ENCODE data around the gene FBXO4.
"Not testable (repeated sequence)": the region's sequence is repeated elsewhere in the genome, so short reads cannot be mapped to it uniquely, and the experiment has no call there.

The FBXO4 gene

DNA sequence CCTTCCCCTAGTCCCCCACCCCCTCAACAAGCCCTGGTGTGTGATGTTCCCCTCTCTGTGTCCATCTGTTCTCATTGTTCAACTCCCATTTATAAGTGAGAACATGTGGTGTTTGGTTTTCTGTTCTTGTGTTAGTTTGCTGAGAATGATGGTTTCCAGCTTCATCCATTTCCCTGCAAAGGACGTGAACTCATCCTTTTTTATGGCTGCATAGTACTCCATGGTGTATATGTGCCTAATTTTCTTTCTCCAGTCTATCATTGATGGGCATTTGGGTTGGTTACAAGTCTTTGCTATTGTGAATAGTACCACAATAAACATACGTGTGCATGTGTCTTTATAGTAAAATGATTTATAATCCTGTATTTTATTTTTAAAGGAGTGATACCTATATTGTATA lies 57.8 kb downstream of the FBXO4 start:
- DNase-seq (ENCODE audit: low read depth): not testable (repeated sequence)

DNA sequence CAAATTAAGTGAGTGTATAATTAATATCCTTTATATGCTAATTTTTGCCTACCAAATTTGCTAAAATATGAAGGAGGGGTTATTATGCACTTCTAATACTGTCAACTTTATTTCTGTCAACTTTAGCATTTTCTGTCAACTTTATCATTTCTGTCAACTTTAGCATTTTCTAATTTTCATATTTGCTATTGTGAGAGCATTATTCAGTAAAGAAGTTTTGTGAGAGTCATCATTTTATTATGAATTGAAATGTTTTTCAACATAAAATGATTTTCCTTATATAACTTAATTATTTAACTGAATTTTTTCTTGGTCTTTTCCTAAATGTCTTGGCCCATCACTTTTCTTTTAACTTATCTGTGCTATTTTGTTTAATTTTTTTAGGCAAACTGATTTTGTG lies 58.2 kb downstream of the FBXO4 start:
- no peak for DNase-seq (ENCODE audit: low read depth)

DNA sequence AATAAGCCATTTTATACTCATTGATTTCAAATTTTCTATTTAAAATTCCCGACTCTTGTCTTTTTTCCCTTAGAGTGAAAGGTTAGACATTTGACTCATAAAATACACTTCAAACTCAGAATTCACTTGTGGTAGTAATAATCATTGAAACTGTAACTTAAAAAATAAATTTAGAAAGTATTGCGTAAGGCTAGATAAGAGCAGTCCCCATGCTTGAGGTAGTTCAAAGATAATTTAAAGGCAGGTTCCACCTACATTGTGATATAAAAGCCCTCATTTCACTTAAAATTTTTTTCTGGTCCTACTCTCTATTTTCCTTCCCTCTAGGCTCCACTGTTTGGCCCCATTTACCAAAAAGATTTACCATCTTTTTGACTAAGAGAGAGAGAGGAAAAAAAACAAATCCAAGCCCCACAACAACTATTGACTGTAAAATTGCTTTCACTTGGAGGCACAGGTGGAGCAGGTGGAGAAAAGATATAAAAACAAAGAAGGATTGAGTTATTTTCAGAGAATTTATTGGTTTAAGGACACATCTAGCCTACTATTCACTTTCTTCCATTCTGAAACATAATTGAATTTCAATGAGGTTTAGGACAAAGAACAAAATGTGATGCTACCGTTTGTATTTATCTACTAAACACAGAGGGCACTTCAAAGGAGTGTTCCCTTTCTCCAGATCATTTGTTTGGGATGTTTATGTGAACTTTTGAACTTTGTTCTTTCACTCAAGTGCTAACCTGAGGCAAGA lies 61.0 kb downstream of the FBXO4 start:
- DNase-seq (ENCODE audit: low read depth): no peak

Data from CMK (cell line).